ENCODE results near the gene CENPP.

Gene CENPP

GRCh38 chr9:92480986-92481633, 155.4 kb downstream of the CENPP start:
- no peak for DNase-seq (ENCODE audit: low spot score)

GRCh38 chr9:92482329-92482728, 156.6 kb downstream of the CENPP start, which contains the start of gene ASPN:
Gene ASPN (minus strand): TSS chr9:92482506.
- DNase-seq (ENCODE audit: low spot score), result no peak

- no peak for DNase-seq (ENCODE audit: low spot score)
Measured at GRCh38 chr9:92482805-92483204, 157.1 kb downstream of the CENPP start.

DNA sequence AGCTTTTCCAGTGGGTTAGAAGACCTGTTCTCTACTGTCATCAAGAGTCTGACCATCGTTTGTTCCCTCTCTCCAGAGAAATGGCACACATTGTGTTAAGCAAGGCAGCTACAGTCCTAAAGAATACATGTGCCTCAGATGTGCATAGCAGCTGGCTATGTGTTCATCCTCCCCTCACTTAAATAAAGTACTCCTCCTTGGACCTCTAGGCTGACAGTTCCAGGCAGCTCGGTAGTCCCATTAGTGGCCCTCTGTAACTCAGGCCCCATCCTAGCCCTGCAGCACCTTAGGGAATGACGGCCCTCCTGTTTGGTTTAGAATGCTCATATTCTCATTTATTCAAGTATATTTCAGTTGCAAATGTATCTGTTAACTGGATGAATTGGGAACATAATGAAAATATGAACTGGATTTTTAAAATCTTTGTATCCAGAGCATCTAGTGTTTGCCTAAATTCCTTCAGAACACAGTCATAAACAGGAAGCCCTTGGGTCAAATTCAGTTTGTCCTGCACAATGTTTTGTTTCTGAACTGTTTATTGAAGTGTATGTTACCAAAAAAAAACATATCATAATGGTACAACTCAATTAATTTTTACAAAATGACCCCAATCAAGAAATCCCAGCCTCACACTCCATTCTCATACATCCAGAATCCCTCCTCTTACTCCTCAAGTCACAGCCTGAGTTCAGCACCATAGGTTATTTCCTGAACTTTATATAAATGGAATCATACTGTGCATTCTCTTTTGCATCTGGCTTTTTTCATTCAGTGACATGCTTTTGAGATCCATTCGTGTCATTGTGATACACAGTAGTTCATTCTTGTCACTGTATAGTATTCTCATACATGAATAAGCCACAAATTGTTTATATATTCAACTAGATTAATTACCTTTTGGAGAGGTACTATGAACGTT, 158.1 kb downstream of the CENPP start:
- DNase-seq (ENCODE audit: low spot score), result no peak

GRCh38 chr9:92484563-92484962, 158.8 kb downstream of the CENPP start:
- DNase-seq (ENCODE audit: low spot score), result no peak

DNA sequence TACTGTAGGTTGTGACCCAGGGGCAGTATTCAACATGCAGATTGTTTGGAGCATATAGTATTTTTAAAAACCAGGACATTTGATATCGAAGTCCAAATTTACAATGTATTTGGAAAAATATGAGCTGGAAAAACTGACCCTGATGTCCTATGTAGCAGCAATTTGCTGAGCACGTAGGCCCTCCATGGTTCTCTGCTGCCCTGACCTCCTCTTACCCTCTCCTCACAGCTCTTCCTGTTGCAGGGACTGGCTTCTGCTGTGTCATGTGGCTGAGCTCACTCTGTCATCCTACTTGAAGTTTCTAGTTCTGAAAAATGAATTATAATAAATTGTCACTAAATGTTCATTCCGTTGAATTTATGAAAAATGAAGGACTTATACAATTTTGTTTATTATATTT, 160.6 kb downstream of the CENPP start:
- DNase-seq (ENCODE audit: low spot score), result no peak

- DNase-seq (ENCODE audit: low spot score), result no peak
Measured at GRCh38 chr9:92488681-92489550, 163.2 kb downstream of the CENPP start.

- DNase-seq (ENCODE audit: low spot score), result no peak
Measured at GRCh38 chr9:92492781-92493401, 167.1 kb downstream of the CENPP start.

GRCh38 chr9:92493749-92494387, 168.1 kb downstream of the CENPP start:
- DNase-seq (ENCODE audit: low spot score), result no peak

- no peak for DNase-seq (ENCODE audit: low spot score)
Measured at GRCh38 chr9:92494856-92495255, 169.1 kb downstream of the CENPP start.

DNA sequence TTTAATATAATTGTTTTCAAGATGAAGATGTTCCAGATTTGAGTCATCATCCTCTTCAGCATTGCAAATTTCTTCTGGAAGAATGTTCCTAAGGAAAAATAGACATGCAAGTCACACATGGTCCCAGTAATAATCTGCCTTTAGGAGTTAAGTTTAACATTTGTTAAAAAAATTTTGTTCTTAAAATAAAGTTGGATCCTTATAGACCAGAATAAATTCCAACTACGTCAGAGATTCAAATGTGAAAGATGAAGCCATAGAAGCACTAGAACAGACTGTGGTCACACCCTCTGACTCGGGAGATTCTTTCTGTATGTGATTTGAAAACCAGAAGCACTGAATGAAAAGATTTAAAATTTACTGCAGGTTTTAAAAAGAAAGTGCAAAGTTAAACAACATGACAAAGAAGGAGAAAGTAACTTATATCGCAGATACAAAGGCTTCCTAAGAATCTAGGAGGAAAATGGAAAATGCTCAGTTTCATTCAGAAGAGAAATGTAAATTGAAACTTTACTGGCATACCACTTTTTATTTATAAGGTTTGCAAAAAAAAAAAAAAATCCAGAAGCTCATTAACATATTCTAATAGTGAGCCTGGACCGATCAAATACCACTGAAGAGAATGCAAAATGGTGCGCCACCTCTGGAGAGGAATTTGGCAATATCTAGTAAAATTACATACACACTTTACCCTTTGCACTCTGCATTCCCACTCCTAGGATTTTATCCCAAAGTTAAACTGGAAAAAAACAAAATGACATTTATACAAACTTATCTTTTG, 170.8 kb downstream of the CENPP start:
- no peak for DNase-seq (ENCODE audit: low spot score)

DNA sequence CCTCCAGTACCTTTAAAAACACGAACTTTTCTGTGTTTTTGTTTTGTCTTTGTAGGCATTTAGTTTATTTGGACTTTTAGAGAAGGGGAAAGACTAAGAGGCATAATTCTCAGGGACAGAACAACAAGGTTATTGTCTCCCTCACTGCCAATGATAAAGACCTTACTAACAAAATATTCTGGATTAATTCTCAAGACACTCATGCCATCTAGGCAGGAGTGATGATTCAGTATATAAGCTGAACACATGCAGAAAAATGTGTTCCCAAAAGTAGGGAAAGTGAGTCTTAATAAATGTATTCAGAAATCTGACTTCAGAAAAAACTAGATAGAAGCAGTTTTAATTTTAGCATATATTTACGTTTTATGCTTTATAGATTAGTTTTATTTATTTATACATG, 173.9 kb downstream of the CENPP start:
- DNase-seq (ENCODE audit: low spot score), result peak; percentile 26

DNA sequence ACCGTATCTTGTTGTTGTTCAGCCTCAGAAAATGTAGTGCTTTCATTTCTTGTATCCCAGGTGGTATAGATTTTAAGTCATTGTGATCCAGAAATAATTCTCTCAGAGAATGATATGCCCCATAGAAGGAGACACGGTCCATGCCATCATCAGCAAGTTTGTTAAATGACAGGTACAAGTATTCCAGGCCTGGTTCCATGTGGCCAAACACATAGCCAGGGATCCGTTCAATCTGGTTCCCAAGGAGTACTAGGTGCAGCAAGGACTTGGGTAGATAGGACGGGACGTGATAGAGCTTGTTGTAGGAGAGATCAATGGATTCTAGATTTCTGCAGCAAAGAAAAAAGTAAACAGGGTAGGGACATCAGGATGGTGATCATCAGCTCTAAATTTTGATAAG, 175.0 kb downstream of the CENPP start:
- DNase-seq (ENCODE audit: low spot score), result no peak

- DNase-seq (ENCODE audit: low spot score), result no peak
Measured at GRCh38 chr9:92501671-92502393, 176.1 kb downstream of the CENPP start.

- no peak for DNase-seq (ENCODE audit: low spot score)
Measured at GRCh38 chr9:92503156-92503555, 177.4 kb downstream of the CENPP start.

DNA sequence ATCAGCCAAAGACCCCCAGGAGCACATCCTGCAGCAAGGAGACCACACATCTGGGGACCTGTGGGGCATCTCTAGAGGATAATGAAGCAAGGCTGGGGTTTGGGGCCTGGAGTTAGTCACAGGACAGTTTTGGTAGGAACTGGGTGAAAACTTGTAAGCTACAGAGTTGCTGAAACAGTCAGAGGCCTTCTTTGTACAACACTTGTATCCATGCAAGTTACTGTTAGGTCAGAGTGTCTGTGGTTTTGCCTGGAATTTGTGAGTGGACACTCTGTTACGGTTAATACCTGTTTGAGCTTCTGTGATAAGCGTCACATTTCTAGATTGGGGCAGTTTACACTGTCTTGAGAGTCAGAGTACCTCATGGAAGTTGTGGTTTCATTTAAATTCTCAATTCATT, 179.1 kb downstream of the CENPP start:
- DNase-seq (ENCODE audit: low spot score), result no peak

DNA sequence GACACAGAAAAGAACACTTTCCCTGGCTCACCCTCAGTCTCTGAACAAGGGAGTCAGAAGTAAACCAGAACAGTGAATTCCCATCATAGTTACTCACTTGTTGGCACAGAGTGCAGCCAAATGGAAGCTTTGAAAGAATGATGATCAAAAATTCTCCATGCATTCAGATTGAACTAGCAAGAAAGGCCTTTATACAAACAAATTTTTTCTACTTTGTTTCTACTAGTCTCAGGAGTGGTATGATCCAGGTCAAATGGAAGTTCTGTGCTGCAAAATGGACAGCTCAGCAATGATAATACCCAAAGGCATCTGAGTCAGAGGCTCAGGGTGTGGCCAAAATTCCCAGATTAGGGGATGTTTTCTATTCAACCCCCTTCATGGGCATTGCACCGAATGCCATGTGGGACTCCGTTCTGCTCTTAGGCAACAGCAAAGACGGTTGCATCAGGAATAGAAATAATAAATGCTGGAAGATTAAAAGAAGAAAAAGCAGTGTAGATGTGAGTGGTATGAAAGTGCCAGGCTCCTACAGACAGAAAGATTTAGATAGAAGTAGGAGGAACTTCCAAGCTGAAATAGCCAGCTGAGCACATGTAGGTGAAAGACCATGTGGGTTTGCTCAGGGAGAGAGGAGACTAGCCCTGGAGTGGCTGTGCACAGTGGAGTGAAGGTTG, 180.6 kb downstream of the CENPP start:
- DNase-seq (ENCODE audit: low spot score), result peak; percentile 21

- no peak for DNase-seq (ENCODE audit: low spot score)
Measured at GRCh38 chr9:92507005-92507404, 181.3 kb downstream of the CENPP start.

DNA sequence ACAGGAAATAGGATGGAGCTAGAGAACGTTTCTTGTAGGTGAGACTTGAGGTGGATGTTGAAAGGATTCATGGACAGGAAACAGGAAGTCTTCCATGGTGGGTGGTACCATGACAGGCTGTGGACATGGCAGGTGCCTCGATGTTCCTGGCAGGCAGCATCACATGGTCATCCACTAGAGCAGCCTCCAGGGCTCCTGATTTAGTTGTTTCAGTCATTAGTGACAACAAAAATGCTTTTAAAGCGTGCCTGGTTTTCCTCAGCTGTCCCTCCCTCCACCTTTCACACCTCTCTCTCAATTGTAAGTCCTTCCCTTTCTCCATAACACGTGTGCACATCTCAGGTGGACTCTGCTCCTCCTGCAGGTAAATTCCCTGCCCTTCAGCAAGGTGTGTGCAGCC, 181.7 kb downstream of the CENPP start:
- DNase-seq (ENCODE audit: low spot score), result no peak

All from pons (tissue), 1 donor.